Liver (tissue), 3 donors: ENCODE data around the gene DNAH17.

Source experiments
- RXRA ChIP-seq, 2 donors: IDR thresholded peaks; 2 replicates each; pipeline ENCODE4 v1.6.1; 2017 to 2018; ENCODE audit warnings: antibody characterized with exemption in 2 of 2, mild to moderate bottlenecking in 1 of 2
- TF ChIP-seq, protein P1 (sequence below): fragments of 150-350 bp; IDR thresholded peaks from 2 replicates; pipeline ENCODE4 v1.5.1; 2017; ENCODE audit warnings: improper control_type of control experiment, low read depth, low read length; ENCODE audit not compliant: missing input control
- TF ChIP-seq, protein P2 (sequence below): IDR thresholded peaks from 2 replicates; pipeline ENCODE4 v1.6.1; 2016; ENCODE audit warnings: antibody characterized with exemption, mild to moderate bottlenecking
- donor health status: healthy.
- donor health status: healthy.

DNA sequence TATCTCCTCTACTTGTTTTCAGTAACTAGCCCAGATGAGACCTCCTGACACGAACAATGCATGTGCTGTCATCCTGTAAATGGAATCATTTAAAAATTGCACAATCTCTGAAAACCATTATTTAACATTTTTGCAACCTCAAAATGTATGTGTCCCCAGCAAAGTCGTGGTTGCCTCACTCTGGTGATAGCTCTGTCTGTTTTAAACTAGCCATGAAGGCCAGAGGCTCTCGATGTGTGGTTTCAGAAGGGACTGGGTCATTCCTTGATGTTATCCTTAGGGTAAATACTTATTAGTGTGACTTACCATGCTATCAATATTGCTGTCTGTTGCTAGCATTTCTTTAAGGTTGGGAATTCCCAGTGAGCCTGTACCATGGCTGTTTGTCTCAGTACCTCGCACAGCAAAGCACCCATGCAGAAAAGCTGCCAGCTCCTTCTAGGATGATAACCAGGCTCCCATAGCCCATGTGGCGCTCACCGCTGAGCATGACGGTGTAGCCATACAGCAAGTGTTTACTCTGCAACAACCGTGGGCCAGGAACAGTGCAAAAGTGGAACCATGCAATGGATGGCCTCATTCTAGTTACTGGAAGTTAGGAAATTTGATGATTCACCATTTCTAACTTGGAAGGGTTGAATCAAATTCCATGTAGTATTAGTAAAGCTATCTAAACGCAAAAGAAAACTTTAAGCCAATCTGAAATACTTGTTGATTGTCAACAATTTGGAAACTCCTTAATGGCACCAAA, 201.6 kb downstream of the DNAH17 start:
- TF ChIP-seq, protein P1, sequence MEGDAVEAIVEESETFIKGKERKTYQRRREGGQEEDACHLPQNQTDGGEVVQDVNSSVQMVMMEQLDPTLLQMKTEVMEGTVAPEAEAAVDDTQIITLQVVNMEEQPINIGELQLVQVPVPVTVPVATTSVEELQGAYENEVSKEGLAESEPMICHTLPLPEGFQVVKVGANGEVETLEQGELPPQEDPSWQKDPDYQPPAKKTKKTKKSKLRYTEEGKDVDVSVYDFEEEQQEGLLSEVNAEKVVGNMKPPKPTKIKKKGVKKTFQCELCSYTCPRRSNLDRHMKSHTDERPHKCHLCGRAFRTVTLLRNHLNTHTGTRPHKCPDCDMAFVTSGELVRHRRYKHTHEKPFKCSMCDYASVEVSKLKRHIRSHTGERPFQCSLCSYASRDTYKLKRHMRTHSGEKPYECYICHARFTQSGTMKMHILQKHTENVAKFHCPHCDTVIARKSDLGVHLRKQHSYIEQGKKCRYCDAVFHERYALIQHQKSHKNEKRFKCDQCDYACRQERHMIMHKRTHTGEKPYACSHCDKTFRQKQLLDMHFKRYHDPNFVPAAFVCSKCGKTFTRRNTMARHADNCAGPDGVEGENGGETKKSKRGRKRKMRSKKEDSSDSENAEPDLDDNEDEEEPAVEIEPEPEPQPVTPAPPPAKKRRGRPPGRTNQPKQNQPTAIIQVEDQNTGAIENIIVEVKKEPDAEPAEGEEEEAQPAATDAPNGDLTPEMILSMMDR, result no peak
- TF ChIP-seq, protein P2, sequence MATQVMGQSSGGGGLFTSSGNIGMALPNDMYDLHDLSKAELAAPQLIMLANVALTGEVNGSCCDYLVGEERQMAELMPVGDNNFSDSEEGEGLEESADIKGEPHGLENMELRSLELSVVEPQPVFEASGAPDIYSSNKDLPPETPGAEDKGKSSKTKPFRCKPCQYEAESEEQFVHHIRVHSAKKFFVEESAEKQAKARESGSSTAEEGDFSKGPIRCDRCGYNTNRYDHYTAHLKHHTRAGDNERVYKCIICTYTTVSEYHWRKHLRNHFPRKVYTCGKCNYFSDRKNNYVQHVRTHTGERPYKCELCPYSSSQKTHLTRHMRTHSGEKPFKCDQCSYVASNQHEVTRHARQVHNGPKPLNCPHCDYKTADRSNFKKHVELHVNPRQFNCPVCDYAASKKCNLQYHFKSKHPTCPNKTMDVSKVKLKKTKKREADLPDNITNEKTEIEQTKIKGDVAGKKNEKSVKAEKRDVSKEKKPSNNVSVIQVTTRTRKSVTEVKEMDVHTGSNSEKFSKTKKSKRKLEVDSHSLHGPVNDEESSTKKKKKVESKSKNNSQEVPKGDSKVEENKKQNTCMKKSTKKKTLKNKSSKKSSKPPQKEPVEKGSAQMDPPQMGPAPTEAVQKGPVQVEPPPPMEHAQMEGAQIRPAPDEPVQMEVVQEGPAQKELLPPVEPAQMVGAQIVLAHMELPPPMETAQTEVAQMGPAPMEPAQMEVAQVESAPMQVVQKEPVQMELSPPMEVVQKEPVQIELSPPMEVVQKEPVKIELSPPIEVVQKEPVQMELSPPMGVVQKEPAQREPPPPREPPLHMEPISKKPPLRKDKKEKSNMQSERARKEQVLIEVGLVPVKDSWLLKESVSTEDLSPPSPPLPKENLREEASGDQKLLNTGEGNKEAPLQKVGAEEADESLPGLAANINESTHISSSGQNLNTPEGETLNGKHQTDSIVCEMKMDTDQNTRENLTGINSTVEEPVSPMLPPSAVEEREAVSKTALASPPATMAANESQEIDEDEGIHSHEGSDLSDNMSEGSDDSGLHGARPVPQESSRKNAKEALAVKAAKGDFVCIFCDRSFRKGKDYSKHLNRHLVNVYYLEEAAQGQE, result no peak
- TF ChIP-seq RXRA (IDR thresholded peaks at IDR 0.05), result peak in 1 of 2 donors; percentile 69
